Ishikawa (cell line): ENCODE results near the gene SLC25A15.

Experiments used
- CEBPB ChIP-seq: IDR thresholded peaks from 2 replicates; pipeline ENCODE4 v1.6.1; 2012
- FOXM1 ChIP-seq: IDR thresholded peaks from 2 replicates; pipeline ENCODE4 v1.6.1; 2012; ENCODE audit warnings: low read depth, borderline replicate concordance
- MAX ChIP-seq: IDR thresholded peaks from 2 replicates; pipeline ENCODE4 v1.6.1; 2012
- NFIC ChIP-seq: IDR thresholded peaks from 2 replicates; pipeline ENCODE4 v1.6.1; 2012
- RAD21 ChIP-seq: IDR thresholded peaks from 2 replicates; pipeline ENCODE4 v1.6.1; 2012; ENCODE audit warnings: low read depth
- REST ChIP-seq: IDR thresholded peaks from 2 replicates; pipeline ENCODE4 v1.6.1; 2012; ENCODE audit warnings: low read depth, mild to moderate bottlenecking
- TEAD4 ChIP-seq: IDR thresholded peaks from 2 replicates; pipeline ENCODE4 v1.6.1; 2012
- YY1 ChIP-seq: IDR thresholded peaks from 2 replicates; pipeline ENCODE4 v1.6.1; 2012; ENCODE audit warnings: low read depth

- TF ChIP-seq MAX = no peak
- TF ChIP-seq RAD21 = no peak
- no peak for TF ChIP-seq REST
- no peak for TF ChIP-seq FOXM1
- TF ChIP-seq NFIC = no peak
- TF ChIP-seq TEAD4 = no peak
- no peak for TF ChIP-seq CEBPB
- no peak for TF ChIP-seq YY1
Measured at GRCh38 chr13:40786568-40786996, 2.8 kb upstream of the SLC25A15 start.
